Fibroblast of upper back skin (primary cell): ENCODE data around the gene COL17A1.
A peak's percentile ranks its signal among the peaks of the same experiment; 100 is the strongest.

ENCODE experiments used
- DNase-seq: peaks from one replicate; pipeline ENCODE4 v3.0.0-alpha.2; 2013

The COL17A1 gene

GRCh38 chr10:104049504-104050250 lies 36.0 kb downstream of the COL17A1 start:
- DNase-seq: peak; percentile 41

DNA sequence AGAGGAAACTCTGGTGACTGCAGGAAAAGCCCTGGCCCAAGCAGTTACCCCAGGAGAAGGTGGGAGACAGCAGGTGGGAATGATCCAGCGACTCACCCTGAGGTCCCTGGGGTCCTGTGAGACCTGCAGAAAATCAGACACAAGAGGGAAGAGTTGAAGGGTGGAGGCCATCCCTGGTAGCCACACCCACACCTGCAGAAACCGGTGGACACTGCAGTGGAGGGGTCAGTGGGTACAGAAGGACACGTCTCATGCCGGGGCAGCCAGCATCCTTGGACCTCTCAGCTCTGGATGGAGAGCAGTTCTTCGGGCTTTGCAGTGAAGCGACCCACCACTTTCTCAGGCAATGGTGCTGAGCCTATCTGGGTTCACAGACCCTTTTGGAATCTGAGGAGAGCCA lies 39.0 kb downstream of the COL17A1 start:
- no peak for DNase-seq

- DNase-seq: peak; percentile 70
Measured at GRCh38 chr10:104045151-104046089, 40.3 kb downstream of the COL17A1 start.

- no peak for DNase-seq
Measured at GRCh38 chr10:104043854-104044253, 41.8 kb downstream of the COL17A1 start.

- peak; percentile 20 for DNase-seq
Measured at GRCh38 chr10:104043185-104043830, 42.4 kb downstream of the COL17A1 start.

- DNase-seq: no peak
Measured at GRCh38 chr10:104041891-104042535, 43.7 kb downstream of the COL17A1 start.

- DNase-seq: no peak
Measured at GRCh38 chr10:104040862-104041789, 44.6 kb downstream of the COL17A1 start.

DNA sequence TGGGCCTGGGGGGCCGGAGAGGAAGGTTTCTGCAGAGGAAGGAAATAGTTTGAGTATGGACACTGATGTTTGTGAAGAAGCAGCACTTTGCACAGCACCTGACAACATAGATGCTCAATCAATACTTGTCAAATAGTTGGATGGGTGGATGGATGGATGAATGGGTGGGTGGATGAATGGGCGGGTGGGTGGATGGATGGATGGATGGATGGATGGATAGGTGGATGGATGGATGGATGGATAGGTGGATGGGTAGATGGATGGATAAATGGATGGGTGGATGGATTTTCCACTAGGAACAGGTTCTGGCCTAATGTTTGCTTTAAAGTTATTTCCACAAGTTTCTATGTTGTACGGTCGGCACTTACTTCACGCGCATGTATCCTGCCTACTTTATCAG lies 45.3 kb downstream of the COL17A1 start:
- DNase-seq: no peak

GRCh38 chr10:104038958-104039752 lies 46.5 kb downstream of the COL17A1 start:
- no peak for DNase-seq

- DNase-seq: no peak
Measured at GRCh38 chr10:104038537-104038936, 47.1 kb downstream of the COL17A1 start.

- DNase-seq: no peak
Measured at GRCh38 chr10:104037261-104037951, 48.3 kb downstream of the COL17A1 start.

DNA sequence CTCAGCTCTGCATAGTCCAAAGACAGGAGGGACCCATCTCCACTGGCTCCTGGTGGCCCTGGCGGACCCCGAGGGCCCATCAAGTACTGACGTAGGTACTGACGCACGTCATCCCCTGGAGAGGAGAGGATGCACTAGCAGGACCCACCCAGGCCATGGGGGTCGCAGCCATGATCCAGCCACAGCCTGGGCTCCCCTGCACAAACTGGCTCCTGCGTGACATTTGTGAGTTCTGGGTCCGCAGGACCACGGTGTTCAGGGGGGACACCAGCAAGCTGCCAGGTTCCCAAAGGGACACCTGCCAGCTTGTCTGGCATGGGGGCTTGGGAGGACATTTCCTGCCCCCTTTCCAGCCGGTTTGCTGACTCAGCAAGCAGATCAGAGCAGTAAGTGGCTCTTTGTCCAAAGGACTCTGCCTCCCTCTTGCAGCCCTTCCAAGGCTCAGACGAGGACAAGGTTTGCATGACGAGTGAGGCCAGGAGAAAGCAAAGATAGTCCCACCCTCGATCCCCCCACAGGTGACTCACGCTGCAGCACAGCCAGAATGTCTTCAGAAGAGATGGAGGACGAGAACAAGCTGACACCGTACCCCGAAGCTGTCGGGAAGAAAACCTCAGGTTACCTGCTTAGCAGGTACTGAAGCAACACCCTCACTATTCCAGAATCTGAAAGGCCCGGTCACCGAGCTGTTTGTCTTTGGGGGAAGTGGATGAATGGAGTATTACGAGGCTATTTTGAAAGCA lies 49.0 kb downstream of the COL17A1 start:
- no peak for DNase-seq

DNA sequence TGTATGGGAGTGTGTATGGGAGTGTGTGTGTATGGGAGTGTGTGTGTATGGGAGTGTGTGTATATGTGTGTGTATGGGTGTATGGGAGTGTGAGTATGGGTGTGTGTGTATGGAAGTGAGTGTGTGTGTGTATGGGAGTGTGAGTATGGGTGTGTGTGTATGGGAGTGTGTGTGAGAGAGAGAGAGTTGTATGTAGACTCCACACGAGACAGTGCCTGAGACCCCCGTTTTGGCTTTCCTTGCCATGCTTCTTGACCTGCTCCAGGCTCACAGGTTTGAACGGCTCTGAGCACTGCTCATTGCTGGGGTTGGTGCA lies 49.7 kb downstream of the COL17A1 start:
- no peak for DNase-seq

- no peak for DNase-seq
Measured at GRCh38 chr10:104035194-104036068, 50.2 kb downstream of the COL17A1 start.

- no peak for DNase-seq
Measured at GRCh38 chr10:104034401-104035193, 51.1 kb downstream of the COL17A1 start.

- no peak for DNase-seq
Measured at GRCh38 chr10:104033966-104034365, 51.7 kb downstream of the COL17A1 start.

- no peak for DNase-seq
Measured at GRCh38 chr10:104033401-104033930, 52.2 kb downstream of the COL17A1 start.
